Retinal pigment epithelial cell (primary cell): ENCODE data around the gene VIPR2.

Experiments
- DNase-seq: peaks from one replicate; pipeline ENCODE4 v3.0.0-alpha.2; 2010; ENCODE audit warnings: low read depth
- H3K4me3 ChIP-seq: 2 replicates; pipeline ENCODE4 v1.5.1; 2011; ENCODE audit warnings: mild to moderate bottlenecking, low read length, control low read depth, moderate library complexity
- CTCF ChIP-seq: conservative IDR thresholded peaks from 2 replicates; pipeline ENCODE4 v1.5.1; 2011; ENCODE audit warnings: low read depth, low read length, control low read depth, inconsistent platforms

The VIPR2 gene

GRCh38 chr7:159033956-159034355, 110.7 kb downstream of the VIPR2 start:
- TF ChIP-seq CTCF = no peak
- H3K4me3 ChIP-seq = no peak overlapping the region
- no peak for DNase-seq

- DNase-seq = no peak
- TF ChIP-seq CTCF = no peak
- no peak overlapping the region for H3K4me3 ChIP-seq
Measured at GRCh38 chr7:159033473-159033825, 111.2 kb downstream of the VIPR2 start.

- no peak for TF ChIP-seq CTCF
- no peak overlapping the region for H3K4me3 ChIP-seq
- no peak for DNase-seq
Measured at GRCh38 chr7:159032753-159033472, 111.8 kb downstream of the VIPR2 start.

- no peak for DNase-seq
- TF ChIP-seq CTCF = no peak
- H3K4me3 ChIP-seq = no peak overlapping the region
Measured at GRCh38 chr7:159032322-159032721, 112.3 kb downstream of the VIPR2 start.

GRCh38 chr7:159031750-159032149, 112.9 kb downstream of the VIPR2 start:
- no peak for DNase-seq
- no peak for TF ChIP-seq CTCF
- no peak overlapping the region for H3K4me3 ChIP-seq

GRCh38 chr7:159031135-159031701, 113.4 kb downstream of the VIPR2 start:
- H3K4me3 ChIP-seq = peak overlapping the region; percentile 34
- no peak for TF ChIP-seq CTCF
- DNase-seq = no peak

GRCh38 chr7:159030490-159031134, 114.1 kb downstream of the VIPR2 start:
- DNase-seq = no peak
- peak; percentile 27 for TF ChIP-seq CTCF
- peak overlapping the region; percentile 34 for H3K4me3 ChIP-seq
